Middle frontal gyrus (tissue), 1 donor: ENCODE data around the gene TMEM74B.

Source experiments
- DNase-seq: peaks from one replicate; pipeline ENCODE4 v3.0.0-alpha.2; 2015; ENCODE audit warnings: low spot score; ENCODE audit errors: extremely low spot score

Gene TMEM74B

DNA sequence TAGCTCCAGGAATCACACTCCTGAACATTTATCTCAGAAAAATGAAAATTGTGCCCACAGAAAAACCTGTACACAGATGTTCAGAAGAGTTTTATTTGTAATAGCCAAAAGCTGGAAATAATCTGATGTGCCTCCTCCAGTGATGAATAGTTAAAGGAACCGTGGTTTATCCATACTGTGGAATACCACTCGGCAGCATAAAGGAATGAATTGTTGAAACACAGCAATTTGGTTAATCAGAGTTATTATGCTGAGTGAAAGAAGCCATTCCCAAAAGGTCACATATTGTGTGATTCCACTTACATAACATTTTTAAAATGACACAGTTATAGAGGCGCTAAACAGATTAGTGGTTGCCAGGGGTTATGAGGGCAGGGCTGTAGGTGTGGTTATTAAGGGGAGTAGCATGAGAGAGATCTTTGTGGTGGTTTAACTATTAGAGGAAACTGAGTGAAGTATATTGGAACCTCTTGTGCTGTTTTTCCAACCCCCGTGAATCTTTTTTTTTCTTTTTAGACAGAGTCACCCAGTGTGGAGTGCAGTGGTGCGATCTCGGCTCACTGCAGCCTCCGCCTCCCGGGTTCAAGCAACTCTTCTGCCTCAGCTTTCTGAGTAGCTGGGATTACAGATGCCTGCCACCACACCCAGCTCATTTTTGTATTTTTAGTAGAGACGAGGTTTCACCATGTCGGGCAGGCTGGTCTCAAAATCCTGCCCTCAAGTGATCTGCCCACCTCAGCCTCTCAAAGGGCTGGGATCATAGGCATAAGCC, 40.2 kb downstream of the TMEM74B start:
- DNase-seq = no peak

DNA sequence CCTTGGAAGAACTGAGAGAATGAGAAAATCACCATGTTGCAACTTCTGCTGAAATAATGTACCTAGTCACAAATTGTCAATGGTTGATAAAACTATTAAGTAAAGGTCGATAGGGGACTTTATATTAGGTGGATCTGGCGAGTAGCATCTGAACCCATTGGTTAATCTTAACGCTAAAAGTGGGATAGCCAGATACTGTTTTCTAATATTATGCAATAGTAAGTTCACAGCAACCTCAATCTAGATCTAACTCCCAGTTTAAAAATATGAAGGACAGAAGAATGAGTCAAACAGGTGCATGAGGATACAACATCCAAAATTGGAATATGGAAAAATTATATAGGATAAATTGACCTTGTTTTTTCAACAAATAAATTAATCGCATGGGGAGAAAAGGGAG, 47.5 kb downstream of the TMEM74B start:
- DNase-seq = no peak

DNA sequence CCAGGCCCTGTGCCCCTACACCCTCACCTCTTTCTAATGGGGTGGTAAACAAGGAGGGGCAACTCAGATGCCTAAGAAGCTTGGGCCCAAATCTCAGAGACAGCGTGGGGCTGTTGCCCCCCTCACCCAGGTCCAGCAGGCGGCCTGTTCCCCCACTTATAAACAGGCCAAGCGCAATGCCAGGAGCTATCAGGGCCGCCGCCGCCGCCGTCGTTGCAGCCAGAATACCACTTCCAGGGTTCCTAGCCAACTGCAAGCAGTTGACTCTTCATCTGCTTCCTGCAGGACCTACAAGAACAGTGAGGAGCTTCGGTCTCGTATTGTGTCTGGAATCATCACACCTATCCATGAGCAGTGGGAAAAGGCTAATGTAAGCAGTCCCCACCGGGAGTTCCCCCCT, 49.9 kb downstream of the TMEM74B start:
- DNase-seq = no peak

- no peak for DNase-seq
Measured at GRCh38 chr20:1134355-1134754, 50.4 kb downstream of the TMEM74B start.

GRCh38 chr20:1131354-1131753, 53.4 kb downstream of the TMEM74B start:
- DNase-seq = no peak

DNA sequence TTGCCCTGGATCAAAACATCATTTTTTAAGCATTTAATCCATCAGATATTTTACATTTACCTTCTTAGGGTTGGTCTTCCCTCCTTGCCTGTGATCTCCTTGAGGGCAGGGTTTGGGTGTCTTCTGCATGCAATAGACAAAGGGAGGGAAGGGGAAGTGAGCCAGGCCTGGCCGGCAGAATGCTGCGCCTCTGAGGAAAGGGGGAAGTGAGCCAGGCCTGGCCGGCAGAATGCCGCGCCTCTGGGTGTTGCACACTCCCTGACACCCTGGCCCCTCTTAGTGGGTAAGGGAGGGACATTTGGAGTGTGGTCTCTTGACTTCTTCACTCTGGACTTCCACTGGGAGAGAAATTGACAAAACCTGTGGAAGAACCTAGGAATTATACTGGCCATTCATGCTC, 53.9 kb downstream of the TMEM74B start:
- no peak for DNase-seq
